Endometrial microvascular endothelial cells (primary cell): Measurements from ENCODE around the gene VSTM2A. TPM values are rescaled to one million over a fixed set of nuclear protein-coding genes. Genes with fewer than 3 reads are reported as not detected.

Source experiments
- in situ Hi-C: cut with HindIII; loops from 2 replicates; pipeline ENCODE4 v1.10.0; 2017; ENCODE audit warnings: low sequenced_read_pairs, low pct_unique_long_range_greater_than_20kb; ENCODE audit errors: inconsistent ontology term
- total RNA-seq: library from RNA; depleted of rRNA; stranded (reverse); fragments of >200 nt; gene quantifications from one replicate; pipeline ENCODE4 v1.2.3, GENCODE V29; 2015; ENCODE audit errors: inconsistent ontology term

The VSTM2A gene
- total RNA-seq, 1 donor from 2014 or later, result not detected

DNA sequence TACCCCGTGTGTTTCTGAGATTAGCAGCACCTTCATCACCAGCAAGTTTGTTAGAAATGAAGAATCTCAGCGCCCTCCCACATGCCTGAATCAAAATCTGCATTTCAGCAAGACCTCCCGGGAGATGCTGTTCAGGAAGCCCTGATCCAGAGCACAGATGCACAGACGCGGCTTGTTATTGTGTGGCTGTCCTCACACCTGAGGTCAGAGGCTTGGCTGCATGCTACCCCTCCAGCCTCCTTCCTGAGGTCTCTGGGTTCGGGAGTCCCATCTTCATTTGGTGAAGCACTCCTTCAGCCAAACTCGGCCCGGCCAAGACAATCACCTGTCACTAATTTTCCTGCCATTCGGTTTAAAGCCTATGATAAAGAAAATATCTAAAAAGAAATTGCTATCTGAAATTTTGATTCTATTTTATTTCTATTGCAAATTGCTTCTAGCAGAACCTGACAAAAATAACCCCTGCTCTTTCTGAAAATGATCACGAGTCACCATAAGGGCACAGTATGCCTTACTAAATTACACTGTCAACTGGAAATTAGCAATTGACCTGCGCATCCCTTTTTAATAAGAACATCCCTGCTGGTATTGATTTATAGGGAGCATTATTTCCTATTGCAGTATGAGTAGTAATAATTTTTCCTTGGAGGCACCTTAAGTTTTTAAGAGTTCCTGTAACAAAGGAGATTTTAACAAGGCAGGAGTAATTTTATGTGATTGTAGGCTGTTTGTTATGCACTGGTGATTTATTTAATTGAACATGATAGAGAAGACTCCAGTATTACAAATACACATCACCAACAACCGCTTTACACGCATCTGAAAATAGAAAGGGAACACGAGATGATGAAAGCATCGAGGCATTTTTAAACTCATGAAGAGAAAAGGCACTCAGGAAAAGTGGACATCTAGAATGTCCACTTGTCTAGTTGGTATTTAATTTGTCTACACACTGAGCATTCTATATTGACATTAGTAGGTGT is 49.5 kb downstream of the VSTM2A start:
- in situ Hi-C loops, result no loop called here

DNA sequence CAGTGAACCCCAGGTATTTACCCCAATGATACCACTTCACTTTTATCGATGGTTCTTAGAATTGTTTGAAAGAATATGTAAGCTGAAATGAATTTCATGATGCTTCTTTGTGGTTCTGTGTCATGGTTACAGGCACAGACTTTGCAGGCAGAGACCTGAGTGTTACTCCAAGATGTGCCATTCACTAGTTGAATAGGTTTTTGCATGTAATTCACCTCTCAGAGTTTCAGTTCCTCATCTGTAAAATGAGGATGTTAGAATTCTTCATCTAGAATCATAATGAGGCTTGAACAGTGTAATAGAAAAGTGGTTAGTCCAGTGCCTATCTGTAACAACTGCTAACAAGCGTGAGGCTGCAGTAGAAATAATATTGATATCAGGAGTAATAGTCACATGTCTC is 54.6 kb downstream of the VSTM2A start:
- in situ Hi-C loops, result no loop called here

DNA sequence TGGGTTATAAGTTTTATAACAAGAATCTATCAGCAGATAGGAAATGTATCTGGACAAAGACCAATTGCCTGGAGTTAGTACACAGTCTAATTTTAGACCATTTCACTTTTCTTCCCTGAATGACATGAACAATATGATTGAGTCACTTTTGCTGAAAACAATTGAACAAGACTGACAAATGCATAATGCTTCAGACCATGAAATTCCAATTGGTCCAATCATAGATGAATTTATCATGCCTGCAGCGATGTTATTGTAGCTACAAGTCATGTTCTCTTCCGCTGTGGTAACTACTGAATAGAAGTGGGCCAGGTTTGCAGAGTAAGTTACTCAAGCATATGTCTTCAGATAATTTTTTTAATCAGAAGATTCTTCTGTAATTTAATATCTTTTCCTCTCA is 73.4 kb downstream of the VSTM2A start:
- in situ Hi-C loops, result no loop called here

Other genes with a start within 250 kb of the VSTM2A start
- gene SEC61G, start 216.8 kb downstream of the VSTM2A start, total RNA-seq, result 1,089 TPM